A549 treated with AZD9567 at 1 μM for 4 hours (cell line): ENCODE data around the gene SPRR2A. TPM values are rescaled to one million over a fixed set of nuclear protein-coding genes. Genes with fewer than 3 reads are reported as not detected.

Experiments used
- total RNA-seq: library from RNA; stranded (reverse); fragments of 200-300 nt; extraction: Qiagen RNA extraction; gene quantifications from 5 replicates; pipeline ENCODE4 v1.2.3, GENCODE V29; 2022; ENCODE audit not compliant: insufficient read depth

Gene SPRR2A
- not detected in 5 replicates for total RNA-seq

GRCh38 chr1:153057375-153057774 is at the start of gene SPRR2A:
TSS of gene SPRR2A (minus strand) at chr1:153057512. CDS start at chr1:153056735, 777 bp downstream.

GRCh38 chr1:153094426-153094825 is 37.1 kb upstream of the SPRR2A start, which contains the start of gene SPRR2E:
TSS of gene SPRR2E (minus strand) at chr1:153094526. CDS start at chr1:153093751, 775 bp downstream.

DNA sequence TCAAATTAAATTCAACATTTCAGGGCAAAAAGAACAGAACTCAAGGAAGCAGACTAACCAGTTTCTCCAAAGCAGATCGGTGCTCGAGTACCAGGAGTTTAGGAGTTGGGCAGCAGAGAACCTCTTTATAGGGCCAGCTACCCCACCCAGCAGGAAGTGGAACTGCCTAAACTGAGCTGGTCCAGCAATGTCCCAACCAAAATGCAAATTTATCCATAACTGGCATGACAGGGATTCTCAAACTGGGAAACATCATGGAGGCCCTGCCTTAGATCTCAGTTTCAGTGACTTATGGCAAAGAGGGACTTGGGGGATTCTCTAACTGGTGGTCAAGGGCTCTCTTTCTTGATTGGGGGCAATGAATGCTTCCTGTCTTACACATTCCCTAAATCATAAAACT is 14.2 kb upstream of the SPRR2A start, which contains the start of gene SPRR2B:
TSS of gene SPRR2B (minus strand) at position 101 of the 400 bp plus-strand sequence. CDS start 772 bp downstream, outside the sequence.

DNA sequence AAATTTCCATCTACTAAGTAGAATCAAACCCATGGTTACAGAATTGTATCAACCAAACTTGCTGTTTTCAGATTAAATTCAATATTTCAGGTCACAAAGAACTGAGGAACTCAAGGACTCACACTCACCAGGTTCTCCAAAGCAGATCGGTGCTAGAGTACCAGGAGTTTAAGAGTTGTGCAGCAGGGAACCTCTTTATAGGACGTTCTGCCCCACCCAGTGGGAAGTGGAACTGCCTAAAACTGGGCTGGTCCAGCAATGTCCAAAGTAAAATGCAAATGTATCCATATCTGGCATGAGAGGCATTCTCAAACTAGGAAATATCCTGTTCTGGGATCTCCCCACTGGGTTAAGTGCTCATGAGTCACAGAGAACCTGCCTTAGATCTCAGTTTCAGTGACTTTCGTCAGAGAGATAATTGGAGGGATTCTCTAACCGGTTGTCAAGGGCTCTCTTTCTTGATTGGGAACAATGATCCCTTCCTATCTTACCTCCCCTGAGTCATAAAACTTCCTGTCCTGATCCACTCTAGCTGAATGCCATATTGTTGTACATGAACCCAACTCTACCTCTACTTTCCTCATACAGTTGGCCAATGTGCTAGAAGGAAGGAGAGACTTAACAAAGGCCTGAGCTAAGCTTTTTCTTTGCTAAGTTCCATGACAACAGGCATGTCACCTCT is 16.2 kb downstream of the SPRR2A start, which contains the start of gene SPRR2D:
TSS of gene SPRR2D (minus strand) at position 171 of the 682 bp plus-strand sequence. CDS start 774 bp downstream, outside the sequence.

DNA sequence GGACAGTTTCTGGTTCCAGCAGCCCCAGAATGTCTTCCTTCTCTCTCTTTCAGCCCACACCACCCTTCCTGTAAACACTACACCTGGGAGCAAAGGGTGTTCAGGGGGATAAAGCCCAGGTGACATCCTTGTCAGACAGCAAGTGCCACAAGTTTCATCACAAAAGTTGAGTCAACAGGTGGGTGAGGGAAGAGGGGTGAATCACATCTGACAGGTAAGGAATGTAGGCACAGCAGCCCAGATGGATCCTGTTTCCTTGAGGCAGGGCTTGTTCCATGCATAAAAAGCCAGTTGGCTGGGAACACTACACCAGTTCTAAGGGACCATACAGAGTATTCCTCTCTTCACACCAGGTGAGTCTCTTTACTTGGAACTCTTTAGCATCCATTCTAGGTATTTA is 26.4 kb downstream of the SPRR2A start, which contains the start of gene SPRR1B:
TSS of gene SPRR1B (plus strand) at position 309 of the 400 bp plus-strand sequence. CDS start 1,143 bp downstream, outside the sequence.

Other genes starting within 250 kb of the SPRR2A start
- 0.09 TPM in 1 of 5 replicates, not detected in the others for gene LCE1B, start 245.5 kb downstream of the SPRR2A start, total RNA-seq
- gene LCE1A, start 230.0 kb downstream of the SPRR2A start, total RNA-seq: not detected in 5 replicates
- gene LCE6A, start 214.7 kb downstream of the SPRR2A start, total RNA-seq: not detected in 5 replicates
- not detected in 5 replicates for gene LCE7A, start 197.5 kb downstream of the SPRR2A start, total RNA-seq
- not detected in 5 replicates for gene SMCP, start 179.2 kb downstream of the SPRR2A start, total RNA-seq
- gene IVL, start 149.0 kb downstream of the SPRR2A start, total RNA-seq: 0.05 to 0.09 TPM (median 0.08 TPM) in 4 of 5 replicates, not detected in the other
- not detected in 5 replicates for gene SPRR5, start 110.3 kb downstream of the SPRR2A start, total RNA-seq
- not detected in 5 replicates for gene SPRR4, start 86.9 kb downstream of the SPRR2A start, total RNA-seq
- not detected in 5 replicates for gene SPRR1A, start 73.4 kb downstream of the SPRR2A start, total RNA-seq
- gene SPRR3, start 55.8 kb downstream of the SPRR2A start, total RNA-seq: not detected in 5 replicates
- gene SPRR1B, start 26.3 kb downstream of the SPRR2A start, total RNA-seq: not detected in 5 replicates
- not detected in 5 replicates for gene SPRR2D, start 16.4 kb downstream of the SPRR2A start, total RNA-seq
- gene SPRR2B, start 14.1 kb upstream of the SPRR2A start, total RNA-seq: not detected in 5 replicates
- gene SPRR2E, start 37.0 kb upstream of the SPRR2A start, total RNA-seq: not detected in 5 replicates
- gene SPRR2F, start 56.0 kb upstream of the SPRR2A start, total RNA-seq: not detected in 5 replicates
- gene SPRR2G, start 93.4 kb upstream of the SPRR2A start, total RNA-seq: not detected in 5 replicates
- gene LELP1, start 145.9 kb upstream of the SPRR2A start, total RNA-seq: not detected in 5 replicates
- 0.08 TPM in 1 of 5 replicates, not detected in the others for gene PRR9, start 160.1 kb upstream of the SPRR2A start, total RNA-seq
- not detected in 5 replicates for gene LORICRIN, start 202.2 kb upstream of the SPRR2A start, total RNA-seq